ENCODE results near the gene TRAM2. TPM values are rescaled to one million over a fixed set of nuclear protein-coding genes. Genes with fewer than 3 reads are reported as not detected.

Gene TRAM2
- total RNA-seq, 2 donors from 2014 or later: 16.9 to 20.5 TPM

GRCh38 chr6:52554684-52555280 lies 22.1 kb downstream of the TRAM2 start:
- DNase-seq: no peak
- no peak overlapping the region for H3K4me3 ChIP-seq (ENCODE audit: low read length)
- Mint-ChIP-seq H3K27me3 (ENCODE audit: insufficient read depth) (no peaks in the 10 kb centered on the region), H3K4me3 (no peak overlapping the region), H3K36me3 (ENCODE audit: low read depth) (peaks cover 2% of the 10 kb centered on the region), H3K4me1 (peaks cover 61% of the 10 kb centered on the region), H3K9me3 (no peaks in the 10 kb centered on the region), H3K27ac (no peak overlapping the region)
- peaks cover 25% of the 10 kb centered on the region for H3K4me1 ChIP-seq (ENCODE audit: control insufficient read depth, insufficient read depth, low read length)
- 86 to 96% methylated on average over 4 to 6 of the region's 6 CpGs for WGBS, 2 experiments (ENCODE audit: insufficient coverage in 1 of 2, insufficient read length in 1 of 2)
- no peaks in the 10 kb centered on the region for H3K9me3 ChIP-seq (ENCODE audit: control insufficient read depth, low read length)
- no peaks in the 10 kb centered on the region for H3K36me3 ChIP-seq (ENCODE audit: control insufficient read depth, insufficient read depth, low read length)
- no peak for TF ChIP-seq CTCF (conservative IDR thresholded peaks at IDR 0.05)
- no peaks in the 10 kb centered on the region for H3K27me3 ChIP-seq (ENCODE audit: control insufficient read depth, insufficient read depth, low read length, poor library complexity, severe bottlenecking)
- H3K9ac ChIP-seq (ENCODE audit: extremely low read depth, low read length, poor library complexity, severe bottlenecking): no peak overlapping the region
- H3K27ac ChIP-seq (ENCODE audit: low read depth, low read length): no peak overlapping the region

- H3K36me3 Mint-ChIP-seq (ENCODE audit: low read depth): peaks cover 2% of the 10 kb centered on the region
- H3K4me3 Mint-ChIP-seq: no peak overlapping the region
- Histone ChIP-seq H3K36me3 (ENCODE audit: control insufficient read depth, insufficient read depth, low read length) (no peaks in the 10 kb centered on the region), H3K27ac (ENCODE audit: low read depth, low read length) (no peak overlapping the region), H3K9ac (ENCODE audit: extremely low read depth, low read length, poor library complexity, severe bottlenecking) (no peak overlapping the region), H3K9me3 (ENCODE audit: control insufficient read depth, low read length) (no peaks in the 10 kb centered on the region), H3K4me3 (ENCODE audit: low read length) (no peak overlapping the region), H3K27me3 (ENCODE audit: control insufficient read depth, insufficient read depth, low read length, poor library complexity, severe bottlenecking) (no peaks in the 10 kb centered on the region), H3K4me1 (ENCODE audit: control insufficient read depth, insufficient read depth, low read length) (peaks cover 25% of the 10 kb centered on the region)
- DNase-seq: no peak
- H3K9me3 Mint-ChIP-seq: no peaks in the 10 kb centered on the region
- peak overlapping the region; percentile 74 for H3K27ac Mint-ChIP-seq
- peaks cover 54% of the 10 kb centered on the region for H3K4me1 Mint-ChIP-seq
- H3K27me3 Mint-ChIP-seq (ENCODE audit: insufficient read depth): no peaks in the 10 kb centered on the region
- 95 to 100% methylated on average over 1 to 2 of the region's 2 CpGs for WGBS, 2 experiments (ENCODE audit: insufficient coverage in 1 of 2, insufficient read length in 1 of 2)
- TF ChIP-seq CTCF (conservative IDR thresholded peaks at IDR 0.05): no peak
Observed at GRCh38 chr6:52553719-52554118, 23.1 kb downstream of the TRAM2 start.

- Histone ChIP-seq H3K4me3 (ENCODE audit: low read length) (no peak overlapping the region), H3K36me3 (ENCODE audit: control insufficient read depth, insufficient read depth, low read length) (no peaks in the 10 kb centered on the region), H3K9ac (ENCODE audit: extremely low read depth, low read length, poor library complexity, severe bottlenecking) (no peak overlapping the region), H3K27ac (ENCODE audit: low read depth, low read length) (no peak overlapping the region), H3K27me3 (ENCODE audit: control insufficient read depth, insufficient read depth, low read length, poor library complexity, severe bottlenecking) (no peaks in the 10 kb centered on the region), H3K9me3 (ENCODE audit: control insufficient read depth, low read length) (no peaks in the 10 kb centered on the region), H3K4me1 (ENCODE audit: control insufficient read depth, insufficient read depth, low read length) (peaks cover 25% of the 10 kb centered on the region)
- peak overlapping the region; percentile 16 for H3K27ac Mint-ChIP-seq
- H3K27me3 Mint-ChIP-seq (ENCODE audit: insufficient read depth): no peaks in the 10 kb centered on the region
- no peak for TF ChIP-seq CTCF (conservative IDR thresholded peaks at IDR 0.05)
- DNase-seq: no peak
- WGBS, 2 experiments (ENCODE audit: insufficient coverage in 1 of 2, insufficient read length in 1 of 2): 90 to 95% methylated on average over 1 of the region's 1 CpG
- peaks cover 52% of the 10 kb centered on the region for H3K4me1 Mint-ChIP-seq
- H3K9me3 Mint-ChIP-seq: no peaks in the 10 kb centered on the region
- H3K36me3 Mint-ChIP-seq (ENCODE audit: low read depth): peaks cover 2% of the 10 kb centered on the region
- H3K4me3 Mint-ChIP-seq: no peak overlapping the region
Observed at GRCh38 chr6:52553158-52553557, 23.7 kb downstream of the TRAM2 start.
